Hepatocyte (in vitro differentiated cells): ENCODE data around the gene KCNB1. TPM values are rescaled to one million over a fixed set of nuclear protein-coding genes. Genes with fewer than 3 reads are reported as not detected.

ENCODE experiments used
- DNase-seq: peaks from one replicate; pipeline ENCODE4 v3.0.0-alpha.2; 2016; ENCODE audit warnings: low spot score
- H2AFZ ChIP-seq: fragments of 200-600 bp; sonication (generic); 2 replicates; pipeline ENCODE4 v1.6.0; 2016; ENCODE audit warnings: antibody characterized with exemption, mild to moderate bottlenecking
- H3K27ac ChIP-seq: fragments of 200-600 bp; sonication (generic); 2 replicates; pipeline ENCODE4 v1.5.1; 2016; ENCODE audit warnings: mild to moderate bottlenecking
- H3K27me3 ChIP-seq: fragments of 200-600 bp; sonication (generic); 2 replicates; pipeline ENCODE4 v1.6.1; 2016
- H3K36me3 ChIP-seq: fragments of 200-600 bp; sonication (generic); replicated peaks from 2 replicates; pipeline ENCODE4 v1.5.1; 2016; ENCODE audit warnings: low read depth; ENCODE audit not compliant: insufficient read depth
- H3K4me1 ChIP-seq: fragments of 200-600 bp; sonication (generic); 2 replicates; pipeline ENCODE4 v1.5.1; 2016; ENCODE audit warnings: mild to moderate bottlenecking, moderate library complexity; ENCODE audit not compliant: insufficient read depth
- H3K4me2 ChIP-seq: fragments of 200-600 bp; sonication (generic); 2 replicates; pipeline ENCODE4 v1.6.0; 2016
- H3K4me3 ChIP-seq: fragments of 200-600 bp; sonication (generic); 2 replicates; pipeline ENCODE4 v1.5.1; 2016; ENCODE audit warnings: mild to moderate bottlenecking
- H3K79me2 ChIP-seq: fragments of 200-600 bp; sonication (generic); 2 replicates; pipeline ENCODE4 v1.6.0; 2017; ENCODE audit warnings: mild to moderate bottlenecking
- H3K9me2 ChIP-seq: fragments of 200-600 bp; sonication (generic); replicated peaks from 2 replicates; pipeline ENCODE4 v1.6.0; 2017; ENCODE audit warnings: mild to moderate bottlenecking; ENCODE audit not compliant: insufficient read depth
- H3K9me3 ChIP-seq: fragments of 200-600 bp; sonication (generic); 2 replicates; pipeline ENCODE4 v1.5.1; 2016; ENCODE audit warnings: low read depth, mild to moderate bottlenecking
- H4K20me1 ChIP-seq: fragments of 200-600 bp; sonication (generic); 2 replicates; pipeline ENCODE4 v1.6.0; 2016; ENCODE audit warnings: mild to moderate bottlenecking; ENCODE audit not compliant: insufficient read depth, poor library complexity, severe bottlenecking
- EZH2 ChIP-seq: fragments of 200-600 bp; sonication (generic); IDR thresholded peaks from 2 replicates; pipeline ENCODE4 v1.6.1; 2016; ENCODE audit warnings: antibody characterized with exemption, mild to moderate bottlenecking, borderline replicate concordance
- EZH2phosphoT487 ChIP-seq: fragments of 200-600 bp; sonication (generic); IDR thresholded peaks from one replicate; pipeline ENCODE4 v1.6.1; 2018; ENCODE audit warnings: antibody characterized with exemption, mild to moderate bottlenecking, low read depth, moderate library complexity; ENCODE audit not compliant: unreplicated experiment, severe bottlenecking
- WGBS: methylation state at CpG from one replicate; pipeline ENCODE4 v1.1.6; 2016; ENCODE audit warnings: low lambda C conversion rate; ENCODE audit errors: missing lambda C conversion rate; 5-methylcytosine and 5-hydroxymethylcytosine counted together
- polyA plus RNA-seq: library from polyadenylated mRNA; unstranded; fragments of >200 nt; fragmentation: Nextera tagmentation; extraction: Ambion mirVana; gene quantifications from 2 replicates; pipeline ENCODE4 v1.2.1, GENCODE V29; 2016
- total RNA-seq: library from RNA; depleted of rRNA; stranded (reverse); fragments of >200 nt; gene quantifications from 2 replicates; pipeline ENCODE4 v1.2.3, GENCODE V29; 2014
- TF ChIP-seq, protein P1 (sequence below): fragments of 200-600 bp; sonication (generic); IDR thresholded peaks from 2 replicates; pipeline ENCODE4 v1.5.1; 2016; ENCODE audit warnings: antibody characterized with exemption, mild to moderate bottlenecking; ENCODE audit not compliant: poor library complexity

The KCNB1 gene
- total and polyA plus RNA-seq, 2 experiments from 2014 or later = 0.37 to 1.5 TPM

DNA sequence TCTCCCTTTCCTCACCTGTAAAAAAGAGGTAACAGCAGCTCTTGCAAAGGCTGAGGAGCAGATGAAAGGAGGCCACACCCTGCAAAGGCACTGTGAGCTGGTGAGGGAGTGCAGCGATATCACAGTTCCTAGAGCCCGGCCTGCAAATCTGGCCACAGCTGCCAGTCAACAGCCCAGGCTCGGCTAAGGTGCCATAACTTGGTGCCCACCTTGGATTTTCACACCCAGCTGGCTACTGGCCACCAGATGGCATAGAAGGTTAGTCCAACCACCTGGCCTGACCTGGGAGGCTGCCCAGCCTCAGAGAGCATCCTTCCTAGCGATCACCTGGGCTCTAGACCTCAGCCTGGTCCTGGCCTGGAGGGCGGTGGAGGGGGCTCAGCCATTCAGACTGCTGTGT is 46.8 kb downstream of the KCNB1 start:
- no peak overlapping the region for H3K27ac ChIP-seq
- 90% methylated on average over 5 of the region's 5 CpGs for WGBS

DNA sequence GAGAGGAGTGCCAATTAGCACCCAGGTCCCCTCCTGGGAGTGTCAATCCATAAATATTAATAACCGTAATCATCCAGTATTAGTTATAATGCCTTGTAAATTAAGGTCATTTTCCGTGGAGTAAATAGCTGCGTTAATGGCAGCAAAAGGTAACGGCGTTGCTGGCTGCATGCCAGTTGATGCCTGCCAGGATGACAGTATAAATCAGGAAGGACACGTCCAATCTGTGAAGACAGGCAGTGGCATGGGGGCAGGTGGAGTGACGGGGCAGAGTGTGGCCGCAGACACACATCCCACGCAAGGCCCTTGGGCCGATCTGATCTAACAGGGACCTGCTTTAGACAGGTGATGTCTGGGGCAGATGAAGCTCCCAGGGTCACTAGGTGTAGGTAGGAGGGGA is 49.1 kb downstream of the KCNB1 start:
- Histone ChIP-seq H3K27me3 (no peaks in the 10 kb centered on the region), H3K4me3 (no peak overlapping the region), H2AFZ (no peak overlapping the region), H3K27ac (no peak overlapping the region), H3K4me1 (no peaks in the 10 kb centered on the region), H3K9me3 (no peaks in the 10 kb centered on the region), H4K20me1 (no peaks in the 10 kb centered on the region), H3K4me2 (no peak overlapping the region), H3K79me2 (no peaks in the 10 kb centered on the region), H3K36me3 (no peaks in the 10 kb centered on the region), H3K9me2 (no peaks in the 10 kb centered on the region)
- DNase-seq = no peak
- TF ChIP-seq, protein P1, sequence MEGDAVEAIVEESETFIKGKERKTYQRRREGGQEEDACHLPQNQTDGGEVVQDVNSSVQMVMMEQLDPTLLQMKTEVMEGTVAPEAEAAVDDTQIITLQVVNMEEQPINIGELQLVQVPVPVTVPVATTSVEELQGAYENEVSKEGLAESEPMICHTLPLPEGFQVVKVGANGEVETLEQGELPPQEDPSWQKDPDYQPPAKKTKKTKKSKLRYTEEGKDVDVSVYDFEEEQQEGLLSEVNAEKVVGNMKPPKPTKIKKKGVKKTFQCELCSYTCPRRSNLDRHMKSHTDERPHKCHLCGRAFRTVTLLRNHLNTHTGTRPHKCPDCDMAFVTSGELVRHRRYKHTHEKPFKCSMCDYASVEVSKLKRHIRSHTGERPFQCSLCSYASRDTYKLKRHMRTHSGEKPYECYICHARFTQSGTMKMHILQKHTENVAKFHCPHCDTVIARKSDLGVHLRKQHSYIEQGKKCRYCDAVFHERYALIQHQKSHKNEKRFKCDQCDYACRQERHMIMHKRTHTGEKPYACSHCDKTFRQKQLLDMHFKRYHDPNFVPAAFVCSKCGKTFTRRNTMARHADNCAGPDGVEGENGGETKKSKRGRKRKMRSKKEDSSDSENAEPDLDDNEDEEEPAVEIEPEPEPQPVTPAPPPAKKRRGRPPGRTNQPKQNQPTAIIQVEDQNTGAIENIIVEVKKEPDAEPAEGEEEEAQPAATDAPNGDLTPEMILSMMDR = no peak
- WGBS = 75% methylated on average over 10 of the region's 10 CpGs

More for the DNA sequence above, 46.8 kb downstream of the KCNB1 start:
- no peak for DNase-seq
- Histone ChIP-seq H3K9me2 (no peaks in the 10 kb centered on the region), H3K9me3 (no peaks in the 10 kb centered on the region), H3K4me2 (no peak overlapping the region), H3K4me3 (no peak overlapping the region), H2AFZ (no peak overlapping the region), H3K4me1 (no peaks in the 10 kb centered on the region), H3K36me3 (no peaks in the 10 kb centered on the region), H3K79me2 (no peaks in the 10 kb centered on the region), H4K20me1 (no peaks in the 10 kb centered on the region), H3K27me3 (no peaks in the 10 kb centered on the region)
- no peak for TF ChIP-seq EZH2phosphoT487
- TF ChIP-seq, protein P1 = no peak
- TF ChIP-seq EZH2 = no peak

DNA sequence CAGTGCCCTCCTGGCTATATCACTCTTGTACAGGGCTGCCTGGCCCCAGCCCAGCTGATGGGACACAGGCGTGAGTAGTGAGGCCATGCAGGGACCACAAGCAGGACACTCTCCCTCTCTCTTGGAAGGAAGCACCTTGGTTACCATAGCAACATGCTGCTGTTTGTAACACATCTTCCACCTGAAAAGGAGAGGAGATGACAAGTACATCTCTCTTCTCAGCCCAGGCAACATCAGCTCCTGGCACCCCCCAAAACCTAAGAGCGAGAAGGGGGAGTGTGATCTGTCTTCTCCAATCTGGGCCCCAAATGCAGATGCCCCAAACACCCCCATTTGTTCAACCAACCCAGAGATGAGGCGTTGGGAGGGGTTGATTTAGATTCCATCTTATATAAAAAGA is 49.9 kb downstream of the KCNB1 start:
- Histone ChIP-seq H2AFZ (no peak overlapping the region), H3K9me3 (no peaks in the 10 kb centered on the region)

More for the DNA sequence above, 49.9 kb downstream of the KCNB1 start:
- Histone ChIP-seq H3K4me3 (no peak overlapping the region), H3K27ac (no peak overlapping the region), H3K4me1 (no peaks in the 10 kb centered on the region), H3K27me3 (no peaks in the 10 kb centered on the region), H3K36me3 (no peaks in the 10 kb centered on the region), H3K4me2 (no peak overlapping the region), H3K9me2 (no peaks in the 10 kb centered on the region), H3K79me2 (no peaks in the 10 kb centered on the region), H4K20me1 (no peaks in the 10 kb centered on the region)
- TF ChIP-seq, protein P1 = no peak
- TF ChIP-seq EZH2 (no peak), EZH2phosphoT487 (no peak)
- DNase-seq = no peak
- WGBS = 74% methylated on average over 3 of the region's 3 CpGs
